Fibroblast of lung (primary cell): ENCODE measurements around the gene PIEZO2. TPM values are rescaled to one million over a fixed set of nuclear protein-coding genes. Genes with fewer than 3 reads are reported as not detected.

Experiments
- DNase-seq, 2 donors: peaks; one replicate each; pipeline versions ENCODE4 v3.0.0 to v3.0.0-alpha.2; 2010; ENCODE audit warnings: low read depth in 2 of 2
- H2AFZ ChIP-seq: 2 replicates; pipeline ENCODE4 v1.5.1; 2012; ENCODE audit warnings: low read length, control low read depth, inconsistent platforms
- H3K27ac ChIP-seq: 2 replicates; pipeline ENCODE4 v1.5.1; 2011; ENCODE audit warnings: low read length, control low read depth; ENCODE audit not compliant: insufficient read depth
- H3K27me3 ChIP-seq: 2 replicates; pipeline ENCODE4 v1.5.1; 2011; ENCODE audit warnings: mild to moderate bottlenecking, low read length; ENCODE audit not compliant: control insufficient read depth, insufficient read depth
- H3K36me3 ChIP-seq: 2 replicates; pipeline ENCODE4 v1.5.1; 2011; ENCODE audit warnings: low read length; ENCODE audit not compliant: control insufficient read depth, insufficient read depth
- H3K4me1 ChIP-seq: 2 replicates; pipeline ENCODE4 v1.5.1; 2011; ENCODE audit warnings: low read length; ENCODE audit not compliant: control insufficient read depth, insufficient read depth; ENCODE audit errors: extremely low read depth
- H3K4me2 ChIP-seq: 2 replicates; pipeline ENCODE4 v1.5.1; 2011; ENCODE audit warnings: low read length, control low read depth; ENCODE audit not compliant: insufficient read depth; ENCODE audit errors: extremely low read depth
- H3K4me3 ChIP-seq, 4 experiments: fragments of 200-600 bp in 1 of 4; sonication (generic) in 1 of 4; replicated peaks in 1 of 4; 2 replicates each; pipeline ENCODE4 v1.5.1; 2011 to 2016; ENCODE audit warnings: low read length in 4 of 4, low read depth in 3 of 4, mild to moderate bottlenecking in 3 of 4, control low read depth in 2 of 4, inconsistent platforms in 1 of 4, mixed read lengths in 1 of 4; ENCODE audit not compliant: insufficient read depth in 1 of 4; ENCODE audit errors: control extremely low read depth in 1 of 4
- H3K79me2 ChIP-seq: 2 replicates; pipeline ENCODE4 v1.5.1; 2012; ENCODE audit warnings: mild to moderate bottlenecking, low read length, inconsistent platforms; ENCODE audit not compliant: control insufficient read depth, insufficient read depth
- H3K9ac ChIP-seq: 2 replicates; pipeline ENCODE4 v1.5.1; 2011; ENCODE audit warnings: mild to moderate bottlenecking, low read length, control low read depth; ENCODE audit not compliant: insufficient read depth
- H3K9me3 ChIP-seq: 2 replicates; pipeline ENCODE4 v1.5.1; 2012; ENCODE audit warnings: low read depth, low read length; ENCODE audit not compliant: control insufficient read depth, insufficient read depth
- H4K20me1 ChIP-seq: 2 replicates; pipeline ENCODE4 v1.5.1; 2011; ENCODE audit warnings: low read length; ENCODE audit not compliant: control insufficient read depth, insufficient read depth; ENCODE audit errors: extremely low read depth
- EZH2 ChIP-seq: IDR thresholded peaks from 2 replicates; pipeline ENCODE4 v1.5.1; 2012; ENCODE audit warnings: low read length, control low read depth, mild to moderate bottlenecking; ENCODE audit errors: missing control alignments
- polyA plus RNA-seq, 2 donors: library from polyadenylated mRNA; depleted of rRNA in 1 of 2; stranded (reverse) in 1 of 2; unstranded in 1 of 2; fragments of >200 nt; gene quantifications; 2 replicates each; pipeline ENCODE4 v1.2.1, GENCODE V29; 2011 to 2012; ENCODE audit warnings: missing spikeins in 1 of 2
- total RNA-seq: library from RNA; depleted of rRNA; stranded (reverse); fragments of >200 nt; gene quantifications from 2 replicates; pipeline ENCODE4 v1.2.1, GENCODE V29; 2014
- TF ChIP-seq, protein P1 (sequence below), 2 donors: IDR thresholded peaks in 1 of 2; conservative IDR thresholded peaks in 1 of 2; 1 replicate in 1 of 2; 2 replicates in 1 of 2; pipeline ENCODE4 v1.5.1; 2011 to 2012; ENCODE audit warnings: low read length in 2 of 2, control low read depth in 1 of 2, inconsistent platforms in 1 of 2, low read depth in 1 of 2, mild to moderate bottlenecking in 1 of 2

Gene PIEZO2
- total and polyA plus RNA-seq, 2 donors (not counting 1 experiment from before 2014, with no cell fraction given): 1.2 to 6.6 TPM

- H4K20me1 ChIP-seq: no peaks in the 10 kb centered on the region
- H3K4me1 ChIP-seq: no peaks in the 10 kb centered on the region
- no peaks in the 10 kb centered on the region for H3K79me2 ChIP-seq
- no peak overlapping the region for H3K4me2 ChIP-seq
- no peaks in the 10 kb centered on the region for H3K9me3 ChIP-seq
- peak in 1 of 2 donors; percentile 23 for DNase-seq
- TF ChIP-seq, protein P1, sequence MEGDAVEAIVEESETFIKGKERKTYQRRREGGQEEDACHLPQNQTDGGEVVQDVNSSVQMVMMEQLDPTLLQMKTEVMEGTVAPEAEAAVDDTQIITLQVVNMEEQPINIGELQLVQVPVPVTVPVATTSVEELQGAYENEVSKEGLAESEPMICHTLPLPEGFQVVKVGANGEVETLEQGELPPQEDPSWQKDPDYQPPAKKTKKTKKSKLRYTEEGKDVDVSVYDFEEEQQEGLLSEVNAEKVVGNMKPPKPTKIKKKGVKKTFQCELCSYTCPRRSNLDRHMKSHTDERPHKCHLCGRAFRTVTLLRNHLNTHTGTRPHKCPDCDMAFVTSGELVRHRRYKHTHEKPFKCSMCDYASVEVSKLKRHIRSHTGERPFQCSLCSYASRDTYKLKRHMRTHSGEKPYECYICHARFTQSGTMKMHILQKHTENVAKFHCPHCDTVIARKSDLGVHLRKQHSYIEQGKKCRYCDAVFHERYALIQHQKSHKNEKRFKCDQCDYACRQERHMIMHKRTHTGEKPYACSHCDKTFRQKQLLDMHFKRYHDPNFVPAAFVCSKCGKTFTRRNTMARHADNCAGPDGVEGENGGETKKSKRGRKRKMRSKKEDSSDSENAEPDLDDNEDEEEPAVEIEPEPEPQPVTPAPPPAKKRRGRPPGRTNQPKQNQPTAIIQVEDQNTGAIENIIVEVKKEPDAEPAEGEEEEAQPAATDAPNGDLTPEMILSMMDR (conservative IDR thresholded peaks at IDR 0.05 in 1 of 2, IDR thresholded peaks at IDR 0.05 in 1 of 2; ENCODE audit: low read depth in 1 of 2, low read length in 2 of 2): no peak
- no peak for TF ChIP-seq EZH2
- H3K27ac ChIP-seq: no peak overlapping the region
- H3K27me3 ChIP-seq: no peaks in the 10 kb centered on the region
- H2AFZ ChIP-seq: no peak overlapping the region
- H3K36me3 ChIP-seq: no peaks in the 10 kb centered on the region
- H3K4me3 ChIP-seq: no peak overlapping the region
- H3K9ac ChIP-seq: no peak overlapping the region
These were observed 34.7 kb downstream of the PIEZO2 start for GRCh38 chr18:11114653-11115052.

DNA sequence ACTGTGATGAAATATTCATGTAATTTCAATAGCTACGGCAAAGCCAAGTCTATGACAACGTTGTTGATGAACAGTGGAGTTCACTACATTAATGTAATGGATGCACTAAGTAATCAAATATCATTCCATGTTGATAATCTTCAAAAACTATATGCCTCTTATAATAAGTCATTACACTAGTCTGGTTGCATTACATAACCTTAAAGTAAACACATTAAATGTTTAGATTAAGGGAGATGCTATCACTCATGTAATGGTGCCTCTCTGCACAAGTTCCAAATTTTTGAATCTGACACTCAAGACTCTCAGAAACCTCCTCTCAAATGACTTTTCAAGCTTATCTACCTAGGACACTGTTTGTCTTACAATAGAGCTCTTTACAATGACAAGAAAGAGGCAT, 35.4 kb downstream of the PIEZO2 start:
- Histone ChIP-seq H3K79me2 (no peaks in the 10 kb centered on the region), H3K36me3 (no peaks in the 10 kb centered on the region), H3K4me3 (no peak overlapping the region), H3K4me2 (no peak overlapping the region), H3K4me1 (no peaks in the 10 kb centered on the region), H3K27me3 (no peaks in the 10 kb centered on the region), H3K9ac (no peak overlapping the region), H2AFZ (no peak overlapping the region), H3K27ac (no peak overlapping the region), H4K20me1 (no peaks in the 10 kb centered on the region), H3K9me3 (no peaks in the 10 kb centered on the region)
- DNase-seq: no peak
- TF ChIP-seq, protein P1 (conservative IDR thresholded peaks at IDR 0.05 in 1 of 2, IDR thresholded peaks at IDR 0.05 in 1 of 2; ENCODE audit: low read depth in 1 of 2, low read length in 2 of 2): no peak
- no peak for TF ChIP-seq EZH2

- Histone ChIP-seq H3K4me3 (no peak overlapping the region), H3K4me1 (no peaks in the 10 kb centered on the region), H3K36me3 (no peaks in the 10 kb centered on the region), H3K9ac (no peak overlapping the region), H3K9me3 (no peaks in the 10 kb centered on the region), H3K27me3 (no peaks in the 10 kb centered on the region), H4K20me1 (no peaks in the 10 kb centered on the region), H3K4me2 (no peak overlapping the region), H2AFZ (no peak overlapping the region), H3K27ac (no peak overlapping the region), H3K79me2 (no peaks in the 10 kb centered on the region)
- TF ChIP-seq, protein P1 (conservative IDR thresholded peaks at IDR 0.05 in 1 of 2, IDR thresholded peaks at IDR 0.05 in 1 of 2; ENCODE audit: low read depth in 1 of 2, low read length in 2 of 2): no peak
- TF ChIP-seq EZH2: no peak
- no peak for DNase-seq
These were observed 36.3 kb downstream of the PIEZO2 start for GRCh38 chr18:11113046-11113548.
